Measurements from ENCODE around the gene CIZ1. TPM values are rescaled to one million over a fixed set of nuclear protein-coding genes. Genes with fewer than 3 reads are reported as not detected.
"Not testable (repeated sequence)": the region's sequence is repeated elsewhere in the genome, so short reads cannot be mapped to it uniquely, and the experiment has no call there.

The CIZ1 gene
- total and polyA plus RNA-seq, 2 donors: 23.6 to 95.8 TPM

DNA sequence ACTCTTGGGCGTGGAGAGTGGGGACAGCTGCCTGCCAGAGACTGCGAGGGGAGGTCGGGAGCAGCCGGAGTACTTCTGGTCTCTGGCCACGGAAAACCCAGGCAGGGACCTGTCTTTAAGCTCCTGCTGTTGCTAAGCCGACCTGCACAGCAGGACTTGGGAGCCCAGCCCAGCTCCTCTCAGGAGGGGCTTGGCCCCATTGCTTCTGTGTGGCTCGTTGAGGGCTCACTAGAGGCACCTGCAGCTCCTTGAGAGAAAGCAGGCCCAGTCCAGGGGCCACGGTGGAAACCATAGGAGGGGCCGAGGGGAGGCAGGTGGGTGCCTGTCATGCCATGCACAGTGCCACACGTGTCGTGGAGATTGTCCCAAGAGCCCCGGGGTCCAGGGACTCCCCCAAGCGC is 45.4 kb downstream of the CIZ1 start:
- no peak for DNase-seq (ENCODE audit: extremely low spot score)
- H3K4me1 ChIP-seq (ENCODE audit: insufficient read depth): peaks cover 2% of the 10 kb centered on the region
- no peak overlapping the region for H3K27ac ChIP-seq (ENCODE audit: low read depth)
- no peak overlapping the region for H3K4me3 ChIP-seq (ENCODE audit: low read depth, low read length)
- 74% methylated on average over 13 of the region's 13 CpGs for WGBS
- H3K36me3 ChIP-seq (ENCODE audit: insufficient read depth): no peaks in the 10 kb centered on the region

DNA sequence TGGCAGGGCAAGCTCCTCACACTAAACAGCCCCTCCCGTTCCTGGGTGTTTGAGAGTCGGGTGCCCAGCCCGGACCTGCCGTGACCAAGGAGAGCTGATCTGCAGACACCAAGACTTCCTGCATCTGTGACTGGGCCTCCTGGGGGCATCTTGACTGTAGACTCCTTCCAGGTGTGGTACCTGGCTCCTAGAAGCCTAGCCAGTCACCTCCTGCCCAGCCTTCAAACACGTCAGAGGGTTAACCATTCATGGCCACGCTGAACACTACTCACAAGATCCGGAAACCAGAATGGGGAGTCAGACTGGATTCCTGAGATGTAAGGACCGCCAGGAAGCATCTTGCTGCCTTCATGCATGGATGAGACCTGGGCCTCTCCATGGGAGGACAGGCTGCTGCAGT is 45.8 kb downstream of the CIZ1 start:
- H3K27ac ChIP-seq (ENCODE audit: low read depth): peak overlapping the region; percentile 14
- peak; percentile 73 for DNase-seq (ENCODE audit: extremely low spot score)
- peaks cover 2% of the 10 kb centered on the region for H3K4me1 ChIP-seq (ENCODE audit: insufficient read depth)
- H3K4me3 ChIP-seq (ENCODE audit: low read depth, low read length): no peak overlapping the region
- H3K36me3 ChIP-seq (ENCODE audit: insufficient read depth): no peaks in the 10 kb centered on the region
- WGBS: 82% methylated on average over 8 of the region's 8 CpGs

DNA sequence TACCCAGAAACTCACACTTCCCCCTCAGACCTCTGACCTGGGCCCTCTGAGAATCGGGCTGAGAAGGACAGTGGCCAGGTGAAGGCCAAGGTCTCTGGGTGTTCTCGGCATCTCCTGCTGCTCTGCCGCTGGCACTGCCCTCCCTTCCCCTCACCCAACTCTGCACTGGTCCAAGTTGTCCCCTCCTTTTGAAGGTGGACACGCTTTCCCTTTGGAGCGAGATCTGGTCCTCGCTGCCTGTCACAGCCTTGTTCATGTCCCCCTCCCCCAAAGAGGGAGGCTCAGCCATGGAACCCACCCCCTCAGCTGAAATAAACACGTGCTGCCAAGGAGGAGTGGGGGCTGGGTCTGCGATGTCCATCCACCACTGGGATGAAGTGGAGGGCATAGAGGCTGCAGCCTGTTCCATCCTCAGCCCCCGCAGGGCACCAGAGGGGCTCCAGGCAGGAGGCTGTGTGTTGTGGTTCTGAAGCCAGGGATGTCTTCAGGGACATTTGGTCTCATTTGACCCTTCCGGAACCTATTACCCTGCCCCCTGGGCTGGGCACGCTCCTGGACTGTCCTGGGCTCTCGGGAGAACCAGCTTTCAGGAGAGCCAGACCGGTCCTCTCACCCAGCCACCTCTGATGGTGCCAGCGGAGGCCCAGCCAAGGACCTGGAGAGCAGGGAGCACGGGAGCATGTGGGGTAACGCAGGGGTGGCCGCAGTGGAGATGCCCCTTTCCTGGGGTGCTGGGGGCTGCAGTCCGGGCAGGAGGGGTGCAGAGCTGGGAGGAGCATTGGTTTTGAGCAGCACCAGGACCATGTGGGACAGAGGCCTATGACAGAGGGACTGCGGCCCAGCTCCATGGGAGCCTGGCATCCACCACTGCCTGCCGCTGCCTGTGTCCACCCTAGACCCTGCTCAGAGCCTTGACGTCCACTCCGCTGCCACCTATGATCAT is 46.9 kb downstream of the CIZ1 start:
- WGBS: 89% methylated on average over 22 of the region's 22 CpGs
- Histone ChIP-seq H3K4me3 (ENCODE audit: low read depth, low read length) (no peak overlapping the region), H3K36me3 (ENCODE audit: insufficient read depth) (no peaks in the 10 kb centered on the region), H3K27ac (ENCODE audit: low read depth) (peak overlapping the region; percentile 14), H3K4me1 (ENCODE audit: insufficient read depth) (peaks cover 2% of the 10 kb centered on the region)
- DNase-seq (ENCODE audit: extremely low spot score): no peak

DNA sequence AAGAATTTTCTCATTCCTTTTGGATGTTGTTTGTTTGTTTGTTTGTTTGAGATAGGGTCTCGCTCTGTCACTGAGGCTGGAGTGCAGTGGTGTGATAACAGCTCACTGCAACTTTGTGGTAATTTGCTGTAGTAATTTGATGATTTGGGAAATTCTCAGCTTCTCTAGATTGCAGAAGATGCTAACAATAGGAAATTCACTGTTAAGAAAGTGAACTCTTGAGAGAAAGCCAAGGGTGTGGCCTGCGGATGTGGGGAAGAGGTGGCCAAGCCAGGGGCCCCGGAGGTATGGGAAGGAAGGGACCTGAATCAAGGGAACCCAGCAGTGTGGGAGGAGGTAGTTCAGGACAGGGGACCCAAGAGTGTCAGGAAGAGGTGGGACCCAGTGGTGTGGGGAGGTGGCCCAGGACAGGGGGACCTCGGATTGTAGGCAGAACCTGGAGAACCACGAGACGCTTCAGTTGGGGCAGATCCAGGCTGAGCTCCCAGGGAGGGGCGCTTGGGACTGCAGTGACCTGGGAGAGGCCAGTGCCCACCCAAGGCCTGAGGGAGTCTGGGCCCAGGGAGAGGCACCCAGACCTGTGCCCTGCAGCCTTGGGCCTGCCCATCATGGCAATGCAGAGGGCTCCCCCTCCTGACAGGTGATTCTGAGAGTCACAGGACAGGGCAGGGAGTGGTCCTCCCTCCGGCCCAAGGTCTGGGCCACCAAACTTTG is 47.7 kb downstream of the CIZ1 start:
- Histone ChIP-seq H3K36me3 (ENCODE audit: insufficient read depth) (no peaks in the 10 kb centered on the region), H3K4me3 (ENCODE audit: low read depth, low read length) (no peak overlapping the region), H3K4me1 (ENCODE audit: insufficient read depth) (peaks cover 1% of the 10 kb centered on the region), H3K27ac (ENCODE audit: low read depth) (peak overlapping the region; percentile 61)
- no peak for DNase-seq (ENCODE audit: extremely low spot score)
- WGBS: 81% methylated on average over 8 of the region's 8 CpGs

DNA sequence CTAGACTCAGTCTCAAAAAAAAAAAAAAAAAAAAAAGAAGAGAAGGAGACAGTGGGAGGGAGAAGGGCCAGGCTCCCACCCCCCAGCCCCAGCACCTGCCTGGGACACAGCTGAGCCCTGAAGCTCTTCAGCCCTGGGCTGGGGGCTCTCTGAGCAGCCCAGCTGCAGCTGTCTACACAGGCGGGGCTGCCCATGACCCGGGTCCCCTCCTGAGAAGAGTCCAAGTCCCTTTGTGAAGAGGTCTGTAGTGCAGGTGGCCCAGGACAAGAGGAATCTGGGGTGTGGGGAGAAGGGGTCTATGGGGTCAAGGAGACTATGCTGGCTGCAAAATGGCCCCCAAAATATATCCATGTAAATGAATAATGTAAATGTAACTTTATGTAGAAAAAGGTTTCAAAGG is 48.8 kb downstream of the CIZ1 start:
- 88% methylated on average over 2 of the region's 2 CpGs for WGBS
- H3K36me3 ChIP-seq (ENCODE audit: insufficient read depth): no peaks in the 10 kb centered on the region
- DNase-seq (ENCODE audit: extremely low spot score): no peak
- no peak overlapping the region for H3K4me3 ChIP-seq (ENCODE audit: low read depth, low read length)
- H3K27ac ChIP-seq (ENCODE audit: low read depth): no peak overlapping the region
- no peaks in the 10 kb centered on the region for H3K4me1 ChIP-seq (ENCODE audit: insufficient read depth)

DNA sequence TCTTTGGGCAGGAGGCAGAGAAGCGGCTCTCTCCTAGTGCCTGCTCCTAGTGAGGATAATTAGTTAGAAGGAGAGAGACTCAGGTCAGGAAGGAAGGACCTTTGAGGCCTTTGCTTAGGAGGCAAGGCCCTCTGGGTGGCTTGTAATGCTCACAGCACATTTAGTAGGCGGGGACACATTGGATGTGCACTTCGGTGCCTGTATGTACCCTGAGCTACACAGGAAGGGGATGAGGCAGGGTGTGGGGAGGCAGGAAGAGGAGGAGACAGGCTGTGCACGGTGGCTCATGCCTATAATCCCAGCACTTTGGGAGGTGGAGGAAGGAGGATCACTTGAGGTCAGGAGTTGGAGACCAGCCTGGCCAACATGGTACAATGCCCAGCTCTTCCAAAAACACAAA is 49.3 kb downstream of the CIZ1 start:
- no peak overlapping the region for H3K27ac ChIP-seq (ENCODE audit: low read depth)
- no peak for DNase-seq (ENCODE audit: extremely low spot score)
- WGBS: 66% methylated on average over 4 of the region's 4 CpGs

DNA sequence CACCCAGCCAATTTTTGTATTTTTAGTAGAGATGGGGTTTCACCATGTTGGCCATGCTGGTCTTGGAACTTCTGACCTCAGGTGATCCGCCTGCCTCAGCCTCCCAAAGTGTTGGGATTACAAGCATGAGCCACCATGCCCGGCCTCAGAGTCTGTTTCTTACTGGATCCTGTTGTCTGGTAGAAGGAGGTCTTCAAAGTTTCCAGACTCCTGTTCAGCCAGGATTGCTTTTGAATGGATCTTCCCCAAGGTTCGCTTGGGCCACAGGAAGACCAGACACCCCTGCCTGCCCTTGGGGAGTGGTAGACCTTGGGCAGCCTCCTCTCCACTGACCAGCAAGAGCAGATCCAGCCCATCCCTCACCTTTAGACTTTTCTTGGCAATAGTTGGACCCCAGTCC is 49.8 kb downstream of the CIZ1 start:
- no peaks in the 10 kb centered on the region for H3K36me3 ChIP-seq (ENCODE audit: insufficient read depth)
- WGBS: 97% methylated on average over 3 of the region's 3 CpGs
- H3K4me3 ChIP-seq (ENCODE audit: low read depth, low read length): no peak overlapping the region
- H3K27ac ChIP-seq (ENCODE audit: low read depth): no peak overlapping the region
- H3K4me1 ChIP-seq (ENCODE audit: insufficient read depth): no peaks in the 10 kb centered on the region
- DNase-seq (ENCODE audit: extremely low spot score): no peak

More for the DNA sequence above, 49.3 kb downstream of the CIZ1 start:
- no peaks in the 10 kb centered on the region for H3K4me1 ChIP-seq (ENCODE audit: insufficient read depth)
- no peak overlapping the region for H3K4me3 ChIP-seq (ENCODE audit: low read depth, low read length)
- no peaks in the 10 kb centered on the region for H3K36me3 ChIP-seq (ENCODE audit: insufficient read depth)

DNA sequence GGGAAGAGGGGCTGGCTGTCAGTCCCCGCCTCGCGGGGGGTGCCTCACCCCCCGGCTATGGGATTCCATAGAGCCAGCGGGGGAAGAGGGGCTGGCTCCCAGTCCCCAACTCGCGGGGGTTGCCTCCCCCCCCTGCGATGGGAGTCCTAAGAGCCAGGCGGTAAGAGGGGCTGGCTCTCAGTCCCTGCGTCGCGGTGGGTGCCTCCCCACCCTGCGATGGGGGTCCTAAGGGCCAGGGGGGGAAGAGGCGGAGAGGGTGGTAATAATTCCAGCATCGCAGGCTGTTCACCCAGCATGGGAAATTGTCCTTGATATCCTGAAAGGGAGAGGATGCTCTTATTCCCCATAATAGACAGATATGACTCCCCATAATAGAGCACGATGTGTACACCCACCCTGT is 51.8 kb downstream of the CIZ1 start:
- Histone ChIP-seq H3K4me3 (ENCODE audit: low read depth, low read length) (no peak overlapping the region), H3K27ac (ENCODE audit: low read depth) (no peak overlapping the region), H3K4me1 (ENCODE audit: insufficient read depth) (no peaks in the 10 kb centered on the region), H3K36me3 (ENCODE audit: insufficient read depth) (no peaks in the 10 kb centered on the region)
- WGBS: 28% methylated on average over 16 of the region's 16 CpGs
- DNase-seq (ENCODE audit: extremely low spot score): no peak

DNA sequence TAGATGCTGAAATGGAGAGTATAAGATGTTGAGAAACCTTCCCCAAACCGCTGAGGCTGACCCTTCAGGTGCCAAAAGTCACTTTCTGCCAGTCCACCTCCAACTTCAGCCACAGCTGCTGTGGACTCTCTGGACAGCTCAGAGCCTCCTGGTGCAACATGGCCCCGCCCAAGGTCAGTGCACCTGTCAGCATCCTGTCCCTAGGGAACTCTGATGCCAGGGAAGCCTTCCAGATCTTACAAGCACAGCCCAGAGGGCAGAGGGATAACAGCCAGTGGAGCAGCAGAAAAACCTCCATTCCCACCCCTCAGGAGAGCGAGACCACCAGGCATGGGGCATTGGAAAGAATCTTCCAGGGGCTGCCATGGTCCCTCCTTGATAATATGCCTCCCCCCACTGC is 53.4 kb downstream of the CIZ1 start:
- H3K27ac ChIP-seq (ENCODE audit: low read depth): no peak overlapping the region
- WGBS: 90% methylated on average over 3 of the region's 3 CpGs
- no peak overlapping the region for H3K4me3 ChIP-seq (ENCODE audit: low read depth, low read length)
- no peak for DNase-seq (ENCODE audit: extremely low spot score)
- H3K36me3 ChIP-seq (ENCODE audit: insufficient read depth): no peaks in the 10 kb centered on the region
- H3K4me1 ChIP-seq (ENCODE audit: insufficient read depth): no peaks in the 10 kb centered on the region

DNA sequence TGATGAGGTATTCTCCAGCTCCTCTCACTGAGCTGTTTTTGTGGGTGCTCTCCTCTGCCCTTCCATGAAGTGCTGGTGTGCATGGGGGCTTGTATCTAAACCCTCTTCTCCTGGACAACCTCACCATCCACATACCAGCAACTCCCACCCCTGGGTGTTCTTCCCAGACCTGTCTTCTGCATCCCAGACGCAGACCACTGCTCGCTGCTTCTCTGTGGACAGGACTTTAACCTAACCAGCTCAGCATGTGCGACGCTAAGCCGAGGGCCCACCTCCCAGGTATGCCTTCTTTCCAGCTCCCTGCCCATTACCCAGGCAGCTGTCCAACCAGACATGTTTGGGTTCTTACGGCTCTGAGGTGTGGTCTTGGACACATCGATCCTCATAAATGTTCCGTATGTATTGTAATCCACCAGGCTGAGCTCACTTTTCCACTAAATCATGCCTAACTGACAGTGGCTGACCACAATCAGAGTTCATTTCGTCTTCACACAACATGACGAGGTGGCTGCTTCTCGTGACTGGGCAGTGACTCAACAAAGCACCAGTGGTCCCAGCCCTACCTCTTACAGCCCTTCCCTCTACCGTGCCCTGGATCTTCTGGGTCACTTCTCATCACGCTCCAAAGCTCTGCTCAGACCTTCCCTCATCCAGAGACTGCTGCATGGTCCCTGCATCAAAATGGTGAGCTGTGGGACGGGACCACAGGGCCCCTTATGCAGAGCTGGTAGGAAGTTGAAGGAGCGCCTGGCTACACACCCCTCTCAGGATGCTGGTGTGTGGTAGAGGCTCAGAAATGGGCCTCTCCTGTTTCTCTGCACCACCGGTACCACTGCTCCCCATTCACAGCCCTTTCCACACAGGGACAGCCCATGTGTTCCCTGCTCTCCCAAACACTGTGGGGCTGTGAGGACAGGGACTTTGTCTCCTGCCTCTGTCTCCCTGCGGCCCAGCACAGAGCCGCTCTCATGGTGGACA is 54.3 kb downstream of the CIZ1 start:
- no peaks in the 10 kb centered on the region for H3K36me3 ChIP-seq (ENCODE audit: insufficient read depth)
- WGBS: 85% methylated on average over 18 of the region's 18 CpGs
- no peak overlapping the region for H3K4me3 ChIP-seq (ENCODE audit: low read depth, low read length)
- H3K4me1 ChIP-seq (ENCODE audit: insufficient read depth): no peaks in the 10 kb centered on the region
- H3K27ac ChIP-seq (ENCODE audit: low read depth): no peak overlapping the region
- DNase-seq (ENCODE audit: extremely low spot score): no peak

DNA sequence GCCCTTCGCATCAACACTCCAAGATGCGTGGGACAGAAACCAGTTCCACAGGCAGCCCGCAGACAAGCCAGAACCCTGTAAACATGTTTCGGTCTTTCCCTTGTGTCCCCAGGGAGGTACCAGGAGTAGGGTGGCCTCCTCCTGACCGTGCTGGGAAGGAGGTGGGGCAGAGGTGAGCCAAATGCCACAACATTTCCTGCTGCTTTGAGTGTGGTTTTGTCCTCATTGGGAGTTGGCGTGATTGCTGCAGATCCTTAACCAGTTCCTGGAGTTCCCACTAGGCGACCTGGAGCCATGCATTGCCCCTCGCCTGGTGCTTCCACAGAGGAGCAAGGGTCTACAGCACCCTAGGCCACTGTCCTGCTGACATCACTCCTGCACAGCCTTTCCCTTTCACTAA is 55.8 kb downstream of the CIZ1 start:
- WGBS: 65% methylated on average over 8 of the region's 8 CpGs
- H3K4me3 ChIP-seq (ENCODE audit: low read depth, low read length): not testable (repeated sequence)

DNA sequence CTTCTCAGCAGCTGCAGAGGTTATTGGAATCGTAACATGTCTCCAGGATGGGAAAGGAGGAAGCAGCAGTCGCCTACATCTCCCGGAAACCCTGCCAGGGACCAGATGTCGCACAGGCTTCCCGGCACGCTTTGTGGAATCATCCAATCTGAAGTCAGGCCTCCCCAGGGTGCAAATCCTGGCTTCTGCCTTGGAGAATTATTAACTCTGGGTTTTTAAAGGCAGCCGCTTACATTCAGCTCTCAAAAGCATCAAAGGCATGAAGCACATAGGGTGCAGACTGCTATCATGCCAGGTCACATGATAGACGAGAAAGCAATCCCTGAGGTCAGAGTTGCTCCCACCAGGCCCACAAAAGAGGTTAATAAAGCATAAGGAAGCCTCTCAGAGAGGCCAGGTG is 59.2 kb downstream of the CIZ1 start:
- H3K27ac ChIP-seq (ENCODE audit: low read depth); DNase-seq (ENCODE audit: extremely low spot score): not testable (repeated sequence)
- 20% methylated on average over 8 of the region's 8 CpGs for WGBS

More for the DNA sequence above, 55.8 kb downstream of the CIZ1 start:
- not testable (repeated sequence) for DNase-seq (ENCODE audit: extremely low spot score); H3K36me3 ChIP-seq (ENCODE audit: insufficient read depth); H3K4me1 ChIP-seq (ENCODE audit: insufficient read depth); H3K27ac ChIP-seq (ENCODE audit: low read depth)

DNA sequence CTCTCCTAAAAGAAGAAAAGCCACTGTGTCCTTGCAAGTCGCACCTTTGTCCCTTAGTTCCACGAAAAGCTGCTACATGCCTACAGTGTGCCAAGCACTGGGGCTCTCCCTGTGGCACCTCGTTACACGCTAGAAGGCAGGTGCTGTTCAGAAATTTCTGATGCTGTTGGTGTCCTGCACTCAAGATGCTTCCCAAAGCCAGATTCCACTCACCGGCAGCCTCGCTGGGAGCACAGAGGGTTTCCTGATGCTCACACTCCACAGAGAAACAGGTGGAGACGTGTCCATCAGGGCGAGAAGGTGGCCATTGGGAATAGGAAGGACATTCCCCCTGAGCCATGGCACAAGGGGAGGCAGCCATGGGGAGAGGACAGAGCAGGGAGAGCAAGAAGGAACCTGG is 60.0 kb downstream of the CIZ1 start:
- 87% methylated on average over 8 of the region's 8 CpGs for WGBS
- H3K36me3 ChIP-seq (ENCODE audit: insufficient read depth); H3K27ac ChIP-seq (ENCODE audit: low read depth); DNase-seq (ENCODE audit: extremely low spot score); H3K4me1 ChIP-seq (ENCODE audit: insufficient read depth); H3K4me3 ChIP-seq (ENCODE audit: low read depth, low read length): not testable (repeated sequence)

More for the DNA sequence above, 59.2 kb downstream of the CIZ1 start:
- not testable (repeated sequence) for H3K36me3 ChIP-seq (ENCODE audit: insufficient read depth); H3K4me3 ChIP-seq (ENCODE audit: low read depth, low read length); H3K4me1 ChIP-seq (ENCODE audit: insufficient read depth)
